ENCODE data around the gene COL9A1.

- TF ChIP-seq CTCF (IDR thresholded peaks at IDR 0.05; ENCODE audit: low read depth, low read length, poor library complexity, severe bottlenecking) (no peak), EZH2phosphoT487 (IDR thresholded peaks at IDR 0.05; ENCODE audit: borderline replicate concordance, low read length) (no peak)
Observed at GRCh38 chr6:70274338-70274737, 28.5 kb downstream of the COL9A1 start.
